Activated T-cell treated with anti-CD3 and anti-CD28 coated beads, Interleukin-2, amount 50 U/mL, for 1 hour (primary cell): ENCODE data around the gene PRKN.

Experiments
- DNase-seq: peaks from one replicate; pipeline ENCODE4 v3.0.0-alpha.2; 2020

The PRKN gene

DNA sequence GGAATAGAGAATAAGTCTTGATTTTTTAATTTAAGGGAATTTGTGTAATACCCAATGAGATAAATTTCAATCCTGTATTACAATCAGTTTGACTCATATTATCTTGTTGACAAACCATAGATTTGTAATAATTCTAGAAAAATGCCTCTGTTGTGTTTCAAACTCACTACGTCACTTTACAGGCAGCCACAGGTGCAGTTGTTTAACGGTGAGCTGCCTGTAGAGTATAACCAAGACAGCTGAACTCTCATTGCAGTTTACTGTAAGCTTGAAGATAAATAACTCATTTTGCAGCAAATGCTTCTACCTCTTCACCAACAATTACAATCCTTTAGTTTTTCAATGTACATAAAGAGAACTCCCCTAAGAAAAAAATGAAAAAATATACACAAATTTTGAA, 114.3 kb downstream of the PRKN start:
- no peak for DNase-seq

- no peak for DNase-seq
These were observed 115.0 kb downstream of the PRKN start for GRCh38 chr6:162612613-162613012.

DNA sequence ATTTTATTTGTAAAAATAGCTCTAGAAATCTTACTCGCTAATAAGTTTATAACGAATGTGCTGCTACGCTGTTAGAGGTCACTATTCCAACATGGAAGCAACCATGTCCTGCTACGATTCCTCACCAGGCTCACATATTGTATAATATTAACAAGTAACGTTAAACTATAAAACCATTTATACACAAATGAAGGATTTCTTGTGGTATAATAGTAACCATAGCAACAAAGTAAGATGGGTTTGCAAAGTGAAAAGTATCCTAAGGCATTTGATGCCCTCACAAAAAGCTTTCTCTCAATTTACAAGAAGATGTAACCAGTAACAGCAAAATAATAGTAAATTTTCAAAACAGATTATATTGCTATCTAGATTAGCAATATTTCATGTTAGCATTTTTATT, 117.2 kb downstream of the PRKN start:
- no peak for DNase-seq

- DNase-seq = no peak
These were observed 121.7 kb downstream of the PRKN start for GRCh38 chr6:162605881-162606280.

GRCh38 chr6:162603231-162604015, 124.1 kb downstream of the PRKN start:
- no peak for DNase-seq

DNA sequence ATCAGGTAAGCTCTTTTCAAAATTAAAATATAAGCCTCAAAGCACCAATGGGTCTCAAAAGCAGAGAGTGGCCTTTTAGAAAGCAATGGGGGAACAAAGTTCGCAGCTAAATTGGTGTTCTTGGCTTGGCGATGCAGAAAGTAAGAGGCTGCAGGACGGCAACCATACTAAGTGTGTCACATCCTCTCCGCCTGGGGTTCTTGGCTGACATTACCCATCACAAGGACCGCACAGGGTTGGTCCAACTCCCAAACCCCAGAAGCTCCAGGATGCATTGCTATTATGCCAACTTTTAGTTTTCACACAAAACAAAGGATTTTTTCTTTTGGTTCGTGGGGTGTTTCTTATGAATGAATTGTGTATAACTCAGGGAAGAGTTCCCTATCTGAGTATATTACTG, 124.8 kb downstream of the PRKN start:
- no peak for DNase-seq

GRCh38 chr6:162596676-162597075, 130.9 kb downstream of the PRKN start:
- DNase-seq = no peak

DNA sequence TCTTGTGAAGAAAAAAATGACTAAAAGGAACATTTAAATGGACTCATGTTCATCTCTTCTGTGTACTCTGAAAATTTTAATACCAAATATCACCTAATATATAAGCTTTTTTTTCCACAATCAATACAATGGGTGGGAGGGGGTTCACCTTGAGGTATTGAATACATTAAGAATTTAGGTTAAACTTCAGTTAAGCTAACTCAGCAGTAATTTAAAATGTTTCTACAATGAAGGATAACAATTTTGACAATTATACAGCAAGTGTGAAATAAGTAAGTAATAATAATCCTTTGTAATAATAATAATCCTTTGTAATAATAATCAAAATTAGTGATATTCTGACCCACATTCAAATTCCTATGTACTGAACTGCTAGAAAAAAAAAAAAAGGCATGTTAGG, 136.0 kb downstream of the PRKN start:
- DNase-seq = no peak

GRCh38 chr6:162581988-162582780, 145.4 kb downstream of the PRKN start:
- no peak for DNase-seq

DNA sequence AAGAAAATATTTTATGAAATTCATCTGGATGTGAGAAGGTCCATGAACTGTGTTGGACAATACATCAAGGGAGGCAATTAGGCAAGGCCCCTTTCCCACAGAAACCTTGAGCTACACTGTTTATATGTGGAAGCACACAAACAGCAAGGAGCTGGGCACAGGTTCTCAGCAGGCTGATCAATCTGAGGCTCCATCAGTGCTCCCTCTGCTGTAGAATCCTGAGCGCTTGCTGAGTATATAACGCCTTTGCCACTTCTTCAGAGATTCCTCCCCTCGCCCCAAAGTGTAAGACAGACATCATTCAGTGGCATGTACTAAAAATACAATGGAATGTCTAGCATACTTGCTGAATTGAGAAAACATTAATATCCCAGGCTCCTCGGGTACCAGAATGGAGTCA, 146.9 kb downstream of the PRKN start:
- DNase-seq = no peak

- no peak for DNase-seq
These were observed 151.6 kb downstream of the PRKN start for GRCh38 chr6:162576016-162576415.

- no peak for DNase-seq
These were observed 155.3 kb downstream of the PRKN start for GRCh38 chr6:162572240-162572639.

DNA sequence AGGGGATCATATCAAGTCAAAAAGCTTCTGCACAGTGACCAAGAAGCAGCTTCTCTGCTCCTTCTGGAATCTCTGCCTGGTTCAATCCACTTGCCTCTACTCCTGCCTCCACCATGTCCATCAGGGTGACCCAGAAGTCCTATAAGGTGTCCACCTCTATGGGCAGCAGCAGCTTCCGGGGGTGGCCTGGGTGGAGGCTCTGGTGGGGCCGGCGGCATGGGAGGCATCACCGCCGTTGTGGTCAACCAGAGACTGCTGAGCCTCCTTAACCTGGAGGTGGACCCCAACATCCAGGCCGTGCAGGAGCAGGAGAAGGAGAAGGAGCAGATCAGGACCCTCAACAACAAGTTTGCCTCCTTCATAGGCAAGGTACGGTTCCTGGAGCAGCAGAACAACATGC, 159.3 kb downstream of the PRKN start:
- DNase-seq = no peak

DNA sequence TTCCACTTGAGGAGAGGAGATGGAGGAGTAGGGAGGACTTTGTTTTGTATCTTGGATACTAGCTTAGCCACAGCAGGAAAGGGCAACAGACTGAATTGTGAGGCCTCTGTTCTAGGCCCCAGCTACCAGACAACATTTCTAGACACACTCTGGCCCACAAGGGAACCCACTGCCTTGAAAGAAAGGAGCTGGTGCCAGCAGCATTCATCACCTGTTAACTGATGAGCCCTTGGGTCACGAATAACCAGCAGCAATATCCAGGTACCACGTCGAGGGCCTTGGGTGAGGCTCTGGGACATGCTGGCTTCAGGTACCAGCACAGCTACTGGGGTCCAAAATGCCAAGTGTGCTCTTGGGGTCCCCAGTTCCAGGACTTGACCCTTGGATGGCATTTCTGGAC, 165.5 kb downstream of the PRKN start:
- DNase-seq = no peak

- no peak for DNase-seq
These were observed 166.7 kb downstream of the PRKN start for GRCh38 chr6:162560891-162561290.

DNA sequence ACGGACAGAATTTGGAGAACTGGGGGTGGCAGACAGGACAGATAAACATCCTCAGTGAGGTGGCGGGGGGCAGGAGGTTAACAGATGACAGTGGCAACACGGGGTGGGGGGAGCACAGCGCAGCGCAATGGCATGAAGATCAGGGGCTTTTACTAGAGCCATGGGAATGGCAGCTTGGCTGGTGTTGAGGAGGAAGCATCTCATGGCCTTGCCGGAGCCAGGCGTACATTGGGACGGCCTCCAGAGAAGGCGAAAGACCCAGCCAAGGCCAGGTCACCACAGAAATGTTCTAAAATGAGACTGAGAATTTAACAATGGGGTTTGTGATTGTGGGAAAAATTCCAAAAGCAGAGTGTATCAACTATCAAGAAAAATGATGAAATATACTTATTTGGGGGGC, 173.0 kb downstream of the PRKN start:
- DNase-seq = no peak

GRCh38 chr6:162546905-162547304, 180.7 kb downstream of the PRKN start:
- no peak for DNase-seq

GRCh38 chr6:162543221-162543620, 184.3 kb downstream of the PRKN start:
- DNase-seq = no peak

- no peak for DNase-seq
These were observed 186.5 kb downstream of the PRKN start for GRCh38 chr6:162541019-162541601.

GRCh38 chr6:162539321-162539720, 188.2 kb downstream of the PRKN start:
- no peak for DNase-seq

GRCh38 chr6:162538643-162539064, 188.9 kb downstream of the PRKN start:
- no peak for DNase-seq

GRCh38 chr6:162533009-162533400, 194.6 kb downstream of the PRKN start:
- no peak for DNase-seq

- DNase-seq = no peak
These were observed 195.1 kb downstream of the PRKN start for GRCh38 chr6:162532283-162533008.
